Panc1 (cell line): ENCODE results near the gene KIR2DL3. TPM values are rescaled to one million over a fixed set of nuclear protein-coding genes. Genes with fewer than 3 reads are reported as not detected.

Experiments
- ATAC-seq: fragments of 200-7000 bp; cut with Tn5 transposase; 2 replicates; pipeline ENCODE4 v1.9.1; 2020; ENCODE audit warnings: mild to moderate bottlenecking, moderate library complexity
- BruUV-seq: library from RNA; stranded (reverse); fragments of 400-500 nt; replicated peaks from 2 replicates; lab custom pipeline; 2021; lab: Mats Ljungman, UMichigan
- CTCF ChIA-PET: fragments of 300-600 bp; sonication (Branson Sonifier 250); formaldehyde crosslinking; loops from one replicate; lab custom pipeline; 2022; ENCODE audit warnings: antibody characterized with exemption; lab: Charles Lee
- POLR2A ChIA-PET: fragments of 300-600 bp; sonication (Branson Sonifier 250); formaldehyde crosslinking; loops from one replicate; lab custom pipeline; 2022; ENCODE audit warnings: antibody characterized with exemption; lab: Charles Lee
- DNase-seq: peaks from one replicate; pipeline ENCODE4 v3.0.0-alpha.2; 2010; ENCODE audit warnings: low read depth, low spot score
- H3K27ac ChIP-seq: 2 replicates; pipeline ENCODE4 v1.5.1; 2011; ENCODE audit warnings: mild to moderate bottlenecking, low read length, inconsistent platforms
- H3K27me3 ChIP-seq: fragments of 200-500 bp; sonication (Bioruptor generic); 2 replicates; pipeline ENCODE4 v1.6.0; 2014; ENCODE audit warnings: low read length, inconsistent platforms; ENCODE audit not compliant: control insufficient read depth, insufficient read depth
- H3K36me3 ChIP-seq: fragments of 200-500 bp; sonication (Bioruptor generic); 2 replicates; pipeline ENCODE4 v1.5.1; 2014; ENCODE audit warnings: inconsistent platforms, mild to moderate bottlenecking, low read length, moderate library complexity; ENCODE audit not compliant: control insufficient read depth, insufficient read depth
- H3K4me1 ChIP-seq: 2 replicates; pipeline ENCODE4 v1.5.1; 2011; ENCODE audit warnings: inconsistent platforms, mild to moderate bottlenecking, low read length, moderate library complexity; ENCODE audit not compliant: control insufficient read depth, insufficient read depth
- H3K4me3 ChIP-seq, 2 experiments: 2 replicates each; pipeline ENCODE4 v1.5.1; 2011 to 2012; ENCODE audit warnings: low read depth in 2 of 2, low read length in 2 of 2, mild to moderate bottlenecking in 2 of 2, inconsistent platforms in 1 of 2, moderate library complexity in 1 of 2
- H3K9me3 ChIP-seq: fragments of 200-500 bp; sonication (Bioruptor generic); 2 replicates; pipeline ENCODE4 v1.5.1; 2014; ENCODE audit warnings: low read depth, mild to moderate bottlenecking, inconsistent platforms, low read length, moderate library complexity; ENCODE audit not compliant: control insufficient read depth, insufficient read depth
- POLR2AphosphoS5 ChIP-seq: IDR thresholded peaks from 2 replicates; pipeline ENCODE4 v1.6.1; 2012; ENCODE audit warnings: mild to moderate bottlenecking, low read depth, low read length, moderate library complexity
- SIN3A ChIP-seq: IDR thresholded peaks from 2 replicates; pipeline ENCODE4 v1.6.1; 2012; ENCODE audit warnings: low read depth, mild to moderate bottlenecking, low read length, moderate library complexity, borderline replicate concordance; ENCODE audit not compliant: insufficient read depth
- TCF7L2 ChIP-seq: IDR thresholded peaks from 2 replicates; pipeline ENCODE4 v1.6.1; 2011; ENCODE audit warnings: mild to moderate bottlenecking, low read depth, low read length, inconsistent platforms
- in situ Hi-C: cut with HindIII; loops from 2 replicates; pipeline ENCODE4 v1.10.0; 2016; ENCODE audit warnings: low sequenced_read_pairs, low pct_unique_long_range_greater_than_20kb
- intact Hi-C: fragments of 100-400 bp; cut with micrococcal nuclease; formaldehyde crosslinking; loops from one replicate; pipeline ENCODE4 v1.10.0; 2022; ENCODE audit not compliant: unreplicated experiment
- total RNA-seq: library from RNA; stranded (reverse); gene quantifications from one replicate; pipeline ENCODE4 v1.2.1, GENCODE V29; 2021; ENCODE audit not compliant: unreplicated experiment
- TF ChIP-seq, protein P1 (sequence below): fragments of 450-650 bp; IDR thresholded peaks from 2 replicates; pipeline ENCODE4 v1.5.1; 2017; ENCODE audit warnings: mild to moderate bottlenecking
- TF ChIP-seq, protein P2 (sequence below), 2 experiments: IDR thresholded peaks; 2 replicates each; pipeline ENCODE4 v1.6.1; 2011 to 2012; ENCODE audit warnings: low read depth in 2 of 2, control low read depth in 1 of 2, low read length in 1 of 2, mild to moderate bottlenecking in 1 of 2, moderate library complexity in 1 of 2; ENCODE audit not compliant: insufficient read depth in 1 of 2

The KIR2DL3 gene
- total RNA-seq, 1 experiment from 2014 or later: not detected

DNA sequence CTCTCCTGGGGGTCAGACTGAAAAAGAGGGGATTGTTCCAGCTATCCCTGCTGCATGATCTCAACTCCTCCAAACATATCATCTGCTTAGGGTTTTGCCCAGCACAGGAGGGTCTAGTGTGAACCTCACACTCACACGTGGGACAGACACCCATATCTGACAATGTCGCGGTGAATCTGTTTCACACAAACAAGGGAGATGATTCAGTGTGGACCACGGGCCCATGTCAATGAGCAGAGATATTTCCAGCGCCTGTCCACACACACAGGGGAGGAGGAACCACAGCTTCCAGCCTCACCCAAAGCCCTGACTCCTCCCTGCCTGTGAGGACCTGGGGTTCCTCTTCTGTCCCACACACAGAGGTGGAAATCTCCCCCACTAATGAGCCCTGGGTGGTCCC, 43.7 kb upstream of the KIR2DL3 start:
- intact Hi-C loops (no loop called here), in situ Hi-C loops (no loop called here)
- DNase-seq: no peak
- Histone ChIP-seq H3K36me3 (no peaks in the 10 kb centered on the region), H3K4me3 (no peak overlapping the region), H3K27me3 (peaks cover 18% of the 10 kb centered on the region; the same call in 1 of the 2 replicates), H3K9me3 (no peaks in the 10 kb centered on the region), H3K4me1 (no peaks in the 10 kb centered on the region), H3K27ac (no peak overlapping the region)
- no peak for TF ChIP-seq TCF7L2
- TF ChIP-seq POLR2AphosphoS5: no peak
- TF ChIP-seq, protein P1, sequence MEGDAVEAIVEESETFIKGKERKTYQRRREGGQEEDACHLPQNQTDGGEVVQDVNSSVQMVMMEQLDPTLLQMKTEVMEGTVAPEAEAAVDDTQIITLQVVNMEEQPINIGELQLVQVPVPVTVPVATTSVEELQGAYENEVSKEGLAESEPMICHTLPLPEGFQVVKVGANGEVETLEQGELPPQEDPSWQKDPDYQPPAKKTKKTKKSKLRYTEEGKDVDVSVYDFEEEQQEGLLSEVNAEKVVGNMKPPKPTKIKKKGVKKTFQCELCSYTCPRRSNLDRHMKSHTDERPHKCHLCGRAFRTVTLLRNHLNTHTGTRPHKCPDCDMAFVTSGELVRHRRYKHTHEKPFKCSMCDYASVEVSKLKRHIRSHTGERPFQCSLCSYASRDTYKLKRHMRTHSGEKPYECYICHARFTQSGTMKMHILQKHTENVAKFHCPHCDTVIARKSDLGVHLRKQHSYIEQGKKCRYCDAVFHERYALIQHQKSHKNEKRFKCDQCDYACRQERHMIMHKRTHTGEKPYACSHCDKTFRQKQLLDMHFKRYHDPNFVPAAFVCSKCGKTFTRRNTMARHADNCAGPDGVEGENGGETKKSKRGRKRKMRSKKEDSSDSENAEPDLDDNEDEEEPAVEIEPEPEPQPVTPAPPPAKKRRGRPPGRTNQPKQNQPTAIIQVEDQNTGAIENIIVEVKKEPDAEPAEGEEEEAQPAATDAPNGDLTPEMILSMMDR: no peak
- TF ChIP-seq, protein P2, sequence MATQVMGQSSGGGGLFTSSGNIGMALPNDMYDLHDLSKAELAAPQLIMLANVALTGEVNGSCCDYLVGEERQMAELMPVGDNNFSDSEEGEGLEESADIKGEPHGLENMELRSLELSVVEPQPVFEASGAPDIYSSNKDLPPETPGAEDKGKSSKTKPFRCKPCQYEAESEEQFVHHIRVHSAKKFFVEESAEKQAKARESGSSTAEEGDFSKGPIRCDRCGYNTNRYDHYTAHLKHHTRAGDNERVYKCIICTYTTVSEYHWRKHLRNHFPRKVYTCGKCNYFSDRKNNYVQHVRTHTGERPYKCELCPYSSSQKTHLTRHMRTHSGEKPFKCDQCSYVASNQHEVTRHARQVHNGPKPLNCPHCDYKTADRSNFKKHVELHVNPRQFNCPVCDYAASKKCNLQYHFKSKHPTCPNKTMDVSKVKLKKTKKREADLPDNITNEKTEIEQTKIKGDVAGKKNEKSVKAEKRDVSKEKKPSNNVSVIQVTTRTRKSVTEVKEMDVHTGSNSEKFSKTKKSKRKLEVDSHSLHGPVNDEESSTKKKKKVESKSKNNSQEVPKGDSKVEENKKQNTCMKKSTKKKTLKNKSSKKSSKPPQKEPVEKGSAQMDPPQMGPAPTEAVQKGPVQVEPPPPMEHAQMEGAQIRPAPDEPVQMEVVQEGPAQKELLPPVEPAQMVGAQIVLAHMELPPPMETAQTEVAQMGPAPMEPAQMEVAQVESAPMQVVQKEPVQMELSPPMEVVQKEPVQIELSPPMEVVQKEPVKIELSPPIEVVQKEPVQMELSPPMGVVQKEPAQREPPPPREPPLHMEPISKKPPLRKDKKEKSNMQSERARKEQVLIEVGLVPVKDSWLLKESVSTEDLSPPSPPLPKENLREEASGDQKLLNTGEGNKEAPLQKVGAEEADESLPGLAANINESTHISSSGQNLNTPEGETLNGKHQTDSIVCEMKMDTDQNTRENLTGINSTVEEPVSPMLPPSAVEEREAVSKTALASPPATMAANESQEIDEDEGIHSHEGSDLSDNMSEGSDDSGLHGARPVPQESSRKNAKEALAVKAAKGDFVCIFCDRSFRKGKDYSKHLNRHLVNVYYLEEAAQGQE (IDR thresholded peaks at IDR 0.05; ENCODE audit: insufficient read depth in 1 of 2, low read depth in 2 of 2, low read length in 1 of 2): no peak
- no peak for TF ChIP-seq SIN3A
- CTCF ChIA-PET: no interaction called here
- ATAC-seq: no peak
- POLR2A ChIA-PET: no interaction called here
- BruUV-seq: no TSS peak

DNA sequence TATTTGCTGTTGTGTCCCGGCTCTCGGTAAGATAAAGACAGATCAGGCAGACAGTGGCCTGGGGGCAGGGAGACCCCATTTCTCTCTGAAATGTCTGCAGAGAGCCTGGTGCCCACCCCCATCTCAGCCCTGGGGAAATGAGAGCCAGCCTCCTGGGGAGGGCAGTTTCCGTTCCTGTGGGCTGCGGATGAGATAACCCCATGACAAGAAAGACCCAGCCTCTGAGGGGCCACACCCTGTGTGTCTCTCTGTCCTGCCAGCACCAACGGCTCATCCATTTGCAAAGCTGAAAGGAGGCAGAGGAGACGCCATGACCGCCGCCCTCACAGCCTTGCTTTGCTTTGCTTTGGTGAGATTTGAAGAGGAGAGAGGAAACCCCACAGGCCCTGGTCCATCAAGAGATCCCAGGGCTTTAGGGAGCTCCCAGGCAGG, 42.2 kb upstream of the KIR2DL3 start:
- in situ Hi-C loops (no loop called here), intact Hi-C loops (no loop called here)
- Histone ChIP-seq H3K27ac (no peak overlapping the region), H3K4me1 (no peaks in the 10 kb centered on the region), H3K4me3 (no peak overlapping the region), H3K27me3 (peaks cover 14% of the 10 kb centered on the region), H3K9me3 (no peaks in the 10 kb centered on the region), H3K36me3 (no peaks in the 10 kb centered on the region)
- ChIA-PET CTCF (interaction anchor here (0.6 kb wide), 1 partner anchor 17 kb away, joined by 4 read pairs; no protein-coding TSS in a partner anchor), POLR2A (no interaction called here)
- no TSS peak for BruUV-seq
- peak; percentile 49; the same call in 1 of the 2 replicates for ATAC-seq
- DNase-seq: no peak
- no peak for TF ChIP-seq TCF7L2
- TF ChIP-seq, protein P1: no peak
